CD14-positive monocyte (primary cell): Measurements from ENCODE around the gene DDX39A. TPM values are rescaled to one million over a fixed set of nuclear protein-coding genes. Genes with fewer than 3 reads are reported as not detected.

ENCODE experiments used
- DNase-seq, 3 donors: peaks; one replicate each; pipeline ENCODE4 v3.0.0-alpha.2; 2011 to 2022
- H2AFZ ChIP-seq: 2 replicates; pipeline ENCODE4 v1.6.0; 2012; ENCODE audit warnings: mild to moderate bottlenecking, low read depth, low read length, inconsistent platforms; ENCODE audit not compliant: insufficient read depth, poor library complexity, severe bottlenecking
- H3K27ac ChIP-seq, 2 donors: 1 replicate in 1 of 2; 2 replicates in 1 of 2; pipeline ENCODE4 v1.5.1; 2012 to 2013; ENCODE audit warnings: low read length in 2 of 2, control low read depth in 1 of 2, inconsistent platforms in 1 of 2, low read depth in 1 of 2, mild to moderate bottlenecking in 1 of 2
- H3K27me3 ChIP-seq, 2 donors: one replicate each; pipeline versions ENCODE4 v1.6.0 to v1.6.1; 2011 to 2013; ENCODE audit warnings: low read length in 2 of 2; ENCODE audit not compliant: control insufficient read depth in 2 of 2, insufficient read depth in 2 of 2
- H3K36me3 ChIP-seq, 2 donors: replicated peaks in 1 of 2; 1 replicate in 1 of 2; 2 replicates in 1 of 2; pipeline versions ENCODE4 v1.5.1 to v1.6.1; 2012 to 2013; ENCODE audit warnings: low read length in 2 of 2, control low read depth in 1 of 2, inconsistent platforms in 1 of 2, mild to moderate bottlenecking in 1 of 2; ENCODE audit not compliant: insufficient read depth in 2 of 2, control insufficient read depth in 1 of 2
- H3K4me1 ChIP-seq, 2 donors: 1 replicate in 1 of 2; 2 replicates in 1 of 2; pipeline versions ENCODE4 v1.5.1 to v1.6.1; 2012 to 2013; ENCODE audit warnings: low read length in 2 of 2, control low read depth in 1 of 2, inconsistent platforms in 1 of 2, mild to moderate bottlenecking in 1 of 2, moderate library complexity in 1 of 2; ENCODE audit not compliant: insufficient read depth in 2 of 2, control insufficient read depth in 1 of 2
- H3K4me2 ChIP-seq: replicated peaks from 2 replicates; pipeline ENCODE3; 2012; ENCODE audit warnings: low read length, moderate library complexity, mild to moderate bottlenecking; ENCODE audit not compliant: poor library complexity, severe bottlenecking; ENCODE audit errors: extremely low read depth
- H3K4me3 ChIP-seq, 3 experiments: fragments of 200-600 bp in 1 of 3; sonication (generic) in 1 of 3; replicated peaks in 1 of 3; 1 replicate in 2 of 3; 2 replicates in 1 of 3; pipeline ENCODE4 v1.5.1; 2011 to 2013; ENCODE audit warnings: low read length in 3 of 3, mild to moderate bottlenecking in 3 of 3, control low read depth in 2 of 3, low read depth in 2 of 3, inconsistent platforms in 1 of 3, moderate library complexity in 1 of 3
- H3K79me2 ChIP-seq: 2 replicates; pipeline ENCODE4 v1.6.0; 2012; ENCODE audit warnings: mild to moderate bottlenecking, control low read depth, inconsistent platforms, low read length, moderate library complexity; ENCODE audit not compliant: insufficient read depth
- H3K9ac ChIP-seq: 2 replicates; pipeline ENCODE4 v1.6.0; 2017; ENCODE audit warnings: low read length, mild to moderate bottlenecking; ENCODE audit not compliant: insufficient read depth, poor library complexity, severe bottlenecking
- H3K9me3 ChIP-seq, 2 donors: replicated peaks in 1 of 2; 1 replicate in 1 of 2; 2 replicates in 1 of 2; pipeline versions ENCODE4 v1.5.1 to v1.6.1; 2012 to 2013; ENCODE audit warnings: low read length in 2 of 2, control low read depth in 1 of 2; ENCODE audit not compliant: control insufficient read depth in 1 of 2, insufficient read depth in 1 of 2
- H4K20me1 ChIP-seq: 2 replicates; pipeline ENCODE4 v1.6.0; 2012; ENCODE audit warnings: mild to moderate bottlenecking, low read length, control low read depth, moderate library complexity; ENCODE audit not compliant: insufficient read depth
- H3K27ac Mint-ChIP-seq, 7 donors: one replicate each; pipeline ENCODE4 v1.8.0; 2020; ENCODE audit warnings: mild to moderate bottlenecking in 7 of 7, mixed read lengths in 7 of 7, moderate library complexity in 6 of 7, inconsistent platforms in 2 of 7
- H3K27me3 Mint-ChIP-seq, 3 donors: one replicate each; pipeline ENCODE4 v1.8.0; 2021 to 2022; ENCODE audit warnings: low read depth in 3 of 3, mild to moderate bottlenecking in 3 of 3, mixed read lengths in 3 of 3, moderate library complexity in 3 of 3, inconsistent platforms in 1 of 3
- H3K36me3 Mint-ChIP-seq, 2 donors: one replicate each; pipeline ENCODE4 v1.8.0; 2020; ENCODE audit warnings: mixed read lengths in 2 of 2, inconsistent platforms in 1 of 2, mild to moderate bottlenecking in 1 of 2
- H3K4me1 Mint-ChIP-seq: one replicate; pipeline ENCODE4 v1.8.0; 2020; ENCODE audit warnings: mild to moderate bottlenecking, mixed read lengths
- H3K4me3 Mint-ChIP-seq, 2 donors: one replicate each; pipeline ENCODE4 v1.8.0; 2020; ENCODE audit warnings: mild to moderate bottlenecking in 2 of 2, mixed read lengths in 2 of 2, moderate library complexity in 1 of 2
- H3K9me3 Mint-ChIP-seq, 7 donors: one replicate each; pipeline ENCODE4 v1.8.0; 2020 to 2022; ENCODE audit warnings: mixed read lengths in 7 of 7, mild to moderate bottlenecking in 6 of 7, moderate library complexity in 6 of 7, inconsistent platforms in 2 of 7
- CTCF ChIP-seq: fragments of 200-600 bp; IDR thresholded peaks from one replicate; pipeline ENCODE4 v1.8.0; 2022; ENCODE audit warnings: antibody characterized with exemption, mild to moderate bottlenecking
- WGBS: methylation state at CpG from one replicate; pipeline ENCODE4 v1.1.5; 2013; ENCODE audit warnings: missing lambda C conversion rate; ENCODE audit not compliant: insufficient coverage; 5-methylcytosine and 5-hydroxymethylcytosine counted together
- intact Hi-C, 2 donors: fragments of 100-400 bp; cut with micrococcal nuclease; formaldehyde crosslinking; loops; one replicate each; pipeline versions ENCODE4 v1.15.0 to v1.15.1; 2023
- polyA plus RNA-seq, 3 donors: library from polyadenylated mRNA; depleted of rRNA in 1 of 3; unstranded in 2 of 3; stranded (reverse) in 1 of 3; fragments of 300-500 nt in 2 of 3; fragments of >200 nt in 1 of 3; fragmentation: Illumina TruSeq in 2 of 3; gene quantifications; 1 replicate in 2 of 3; 2 replicates in 1 of 3; pipeline ENCODE4 v1.2.3, GENCODE V29; 2012 to 2021

The DDX39A gene
- polyA plus RNA-seq, 3 donors: 78.7 to 187 (median 83.5) TPM

- no peak for TF ChIP-seq CTCF
- no peak overlapping the region for H3K4me2 ChIP-seq
- intact Hi-C loops: loop anchor here in 1 of 2 donors (10.0 kb wide), 1 partner anchor 405 kb away; no protein-coding TSS in a partner anchor
- no peak overlapping the region for H3K4me3 ChIP-seq
- peaks cover 0 to 3% (median 0%) of the 10 kb centered on the region in 7 donors for H3K9me3 Mint-ChIP-seq
- no peak overlapping the region for H3K27ac ChIP-seq
- 40% methylated on average over 5 of the region's 9 CpGs for WGBS
- H3K27me3 Mint-ChIP-seq: peaks cover 0 to 1% (median 0%) of the 10 kb centered on the region in 3 donors
- H4K20me1 ChIP-seq: peaks cover 10% of the 10 kb centered on the region
- no peak for DNase-seq
- H3K27ac Mint-ChIP-seq: peak overlapping the region in 6 of 7 donors; percentile 18 to 98 (median 54)
- H3K36me3 Mint-ChIP-seq: peaks cover 1 to 10% of the 10 kb centered on the region in 2 donors
- H3K36me3 ChIP-seq: no peaks in the 10 kb centered on the region
- H3K4me1 Mint-ChIP-seq: peaks cover 47% of the 10 kb centered on the region
- H2AFZ ChIP-seq: no peak overlapping the region
- H3K27me3 ChIP-seq: no peaks in the 10 kb centered on the region
- H3K9ac ChIP-seq: no peak overlapping the region
- H3K9me3 ChIP-seq: no peaks in the 10 kb centered on the region
- peaks cover 43% of the 10 kb centered on the region for H3K79me2 ChIP-seq
- H3K4me3 Mint-ChIP-seq: peak overlapping the region in 1 of 2 donors; percentile 6
- H3K4me1 ChIP-seq: peaks cover 54 to 69% of the 10 kb centered on the region in 2 donors
These were observed 39.7 kb downstream of the DDX39A start for GRCh38 chr19:14379294-14380065.

DNA sequence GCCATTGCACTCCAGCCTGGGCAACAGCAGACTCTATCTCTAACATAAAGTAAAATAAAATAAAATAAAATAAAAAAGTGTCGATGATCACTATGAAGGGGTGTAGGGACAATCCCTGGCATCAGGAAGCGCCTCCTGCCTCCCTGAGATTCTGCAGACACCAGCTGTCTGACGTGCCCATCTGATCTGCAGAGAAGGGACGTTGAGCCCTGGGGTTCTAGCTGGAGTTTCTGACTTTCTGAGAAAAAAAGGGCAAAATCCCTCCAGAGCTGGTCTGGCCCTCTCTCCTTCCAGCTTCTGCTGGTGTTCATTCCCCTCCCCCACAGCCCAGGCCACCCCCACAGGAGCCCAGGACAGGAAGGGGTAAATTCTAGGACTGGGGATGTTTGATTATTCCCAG is 40.3 kb downstream of the DDX39A start:
- no peak overlapping the region for H3K9ac ChIP-seq
- peaks cover 60 to 75% of the 10 kb centered on the region in 2 donors for H3K4me1 ChIP-seq
- no peak for TF ChIP-seq CTCF
- 97% methylated on average over 3 of the region's 4 CpGs for WGBS
- Mint-ChIP-seq H3K9me3 (peaks cover 0 to 2% (median 0%) of the 10 kb centered on the region in 7 donors), H3K36me3 (peaks cover 1 to 9% of the 10 kb centered on the region in 2 donors), H3K4me3 (no peak overlapping the region), H3K4me1 (peaks cover 48% of the 10 kb centered on the region), H3K27me3 (peaks cover 0 to under 1% (median 0%) of the 10 kb centered on the region in 3 donors), H3K27ac (peak overlapping the region in 2 of 7 donors; percentile 41 to 63)
- no peaks in the 10 kb centered on the region for H3K9me3 ChIP-seq
- H3K4me2 ChIP-seq: no peak overlapping the region
- no peak for DNase-seq
- H3K79me2 ChIP-seq: peaks cover 37% of the 10 kb centered on the region
- peaks cover 6% of the 10 kb centered on the region for H4K20me1 ChIP-seq
- no peak overlapping the region for H3K27ac ChIP-seq
- intact Hi-C loops: loop anchor here in 1 of 2 donors (10.0 kb wide), 1 partner anchor 406 kb away; no protein-coding TSS in a partner anchor
- no peak overlapping the region for H2AFZ ChIP-seq
- no peaks in the 10 kb centered on the region for H3K27me3 ChIP-seq
- no peak overlapping the region for H3K4me3 ChIP-seq
- no peaks in the 10 kb centered on the region for H3K36me3 ChIP-seq
